H1 (cell line): ENCODE results near the gene FES. TPM values are rescaled to one million over a fixed set of nuclear protein-coding genes. Genes with fewer than 3 reads are reported as not detected.

Experiments used
- ASH2L ChIP-seq: fragments of 200-600, 300-600 bp; sonication (generic); IDR thresholded peaks from one replicate; pipeline ENCODE4 v1.7.1; 2017; ENCODE audit warnings: low read length
- CHD1 ChIP-seq: IDR thresholded peaks from 2 replicates; pipeline ENCODE4 v1.6.1; 2012; ENCODE audit warnings: low read depth, low read length, improper control_type of control experiment
- CTBP2 ChIP-seq: IDR thresholded peaks from 2 replicates; pipeline ENCODE4 v1.7.0; 2011; ENCODE audit warnings: borderline replicate concordance, mild to moderate bottlenecking, moderate library complexity, mixed read lengths, low read length; ENCODE audit not compliant: insufficient read depth, insufficient read length
- PHF8 ChIP-seq: fragments of 200-600 bp; sonication (generic); conservative IDR thresholded peaks from 2 replicates; pipeline ENCODE4 v1.7.1; 2012; ENCODE audit warnings: low read depth, mild to moderate bottlenecking, inconsistent platforms, low read length, moderate library complexity
- TEAD4 ChIP-seq: IDR thresholded peaks from 2 replicates; pipeline ENCODE4 v1.6.1; 2012; ENCODE audit warnings: low read depth, low read length, inconsistent platforms, mixed read lengths
- polyA plus RNA-seq, 7 experiments: library from polyadenylated mRNA; depleted of rRNA in 3 of 7; stranded (reverse) in 5 of 7; unstranded in 2 of 7; fragments of >200 nt in 5 of 7; fragments of 200-250 nt in 2 of 7; gene quantifications; 1 replicate in 5 of 7; 2 replicates in 1 of 7; 4 replicates in 1 of 7; pipeline versions ENCODE4 v1.2.1 to v1.2.3, GENCODE V29; 2011 to 2013; ENCODE audit warnings: missing spikeins in 2 of 7, mixed read lengths in 2 of 7
- total RNA-seq: library from RNA; stranded (reverse); fragmentation: NEBNext Ultra II Directional; extraction: Animal tissue kit (Norgen Biotek cat#: 25700); gene quantifications from 2 replicates; pipeline ENCODE4 v1.2.1, GENCODE V29; 2021
- TF ChIP-seq, protein P1 (sequence below), 3 experiments: IDR thresholded peaks; 1 replicate in 2 of 3; 2 replicates in 1 of 3; pipeline versions ENCODE4 v1.5.1 to v1.6.1; 2011; ENCODE audit warnings: low read length in 3 of 3, mild to moderate bottlenecking in 3 of 3, inconsistent platforms in 2 of 3, low read depth in 1 of 3, moderate library complexity in 1 of 3; ENCODE audit not compliant: insufficient read depth in 1 of 3; ENCODE audit errors: control extremely low read depth in 1 of 3

Gene FES
- total and polyA plus RNA-seq, 2 of the 8 experiments (the other 6 are each of a cell fraction or from before 2014, with no cell fraction given): 8.5 to 8.6 TPM

DNA sequence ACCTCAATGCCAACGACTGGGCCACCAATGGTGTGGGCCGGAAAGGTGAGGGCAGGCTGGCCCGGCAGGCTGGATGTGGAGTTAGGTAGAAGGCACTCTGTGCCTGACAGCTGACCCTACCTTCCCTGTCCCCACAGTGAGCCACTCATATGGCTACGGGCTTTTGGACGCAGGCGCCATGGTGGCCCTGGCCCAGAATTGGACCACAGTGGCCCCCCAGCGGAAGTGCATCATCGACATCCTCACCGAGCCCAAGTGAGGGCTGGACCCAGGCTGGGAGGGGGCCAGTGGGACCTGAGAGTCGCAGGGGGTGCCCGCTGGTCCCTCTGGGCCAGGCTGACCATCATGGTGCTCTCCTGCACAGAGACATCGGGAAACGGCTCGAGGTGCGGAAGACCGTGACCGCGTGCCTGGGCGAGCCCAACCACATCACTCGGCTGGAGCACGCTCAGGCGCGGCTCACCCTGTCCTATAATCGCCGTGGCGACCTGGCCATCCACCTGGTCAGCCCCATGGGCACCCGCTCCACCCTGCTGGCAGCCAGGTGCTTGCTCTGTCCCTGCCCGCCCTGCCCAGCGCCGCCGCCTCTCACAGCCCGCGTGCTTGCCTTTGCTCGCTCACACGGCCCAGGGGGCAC is 4.5 kb upstream of the FES start (continued):
- TF ChIP-seq, protein P1, sequence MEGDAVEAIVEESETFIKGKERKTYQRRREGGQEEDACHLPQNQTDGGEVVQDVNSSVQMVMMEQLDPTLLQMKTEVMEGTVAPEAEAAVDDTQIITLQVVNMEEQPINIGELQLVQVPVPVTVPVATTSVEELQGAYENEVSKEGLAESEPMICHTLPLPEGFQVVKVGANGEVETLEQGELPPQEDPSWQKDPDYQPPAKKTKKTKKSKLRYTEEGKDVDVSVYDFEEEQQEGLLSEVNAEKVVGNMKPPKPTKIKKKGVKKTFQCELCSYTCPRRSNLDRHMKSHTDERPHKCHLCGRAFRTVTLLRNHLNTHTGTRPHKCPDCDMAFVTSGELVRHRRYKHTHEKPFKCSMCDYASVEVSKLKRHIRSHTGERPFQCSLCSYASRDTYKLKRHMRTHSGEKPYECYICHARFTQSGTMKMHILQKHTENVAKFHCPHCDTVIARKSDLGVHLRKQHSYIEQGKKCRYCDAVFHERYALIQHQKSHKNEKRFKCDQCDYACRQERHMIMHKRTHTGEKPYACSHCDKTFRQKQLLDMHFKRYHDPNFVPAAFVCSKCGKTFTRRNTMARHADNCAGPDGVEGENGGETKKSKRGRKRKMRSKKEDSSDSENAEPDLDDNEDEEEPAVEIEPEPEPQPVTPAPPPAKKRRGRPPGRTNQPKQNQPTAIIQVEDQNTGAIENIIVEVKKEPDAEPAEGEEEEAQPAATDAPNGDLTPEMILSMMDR (IDR thresholded peaks at IDR 0.05; ENCODE audit: control extremely low read depth in 1 of 3, insufficient read depth in 1 of 3, low read depth in 1 of 3, low read length in 3 of 3): no peak
- no peak for TF ChIP-seq CTBP2
- no peak for TF ChIP-seq CHD1
- no peak for TF ChIP-seq PHF8
- no peak for TF ChIP-seq TEAD4
- TF ChIP-seq ASH2L: no peak
- TF ChIP-seq, all 59 proteins: peak for 0
